ENCODE results near the gene ZMAT3. TPM values are rescaled to one million over a fixed set of nuclear protein-coding genes. Genes with fewer than 3 reads are reported as not detected.

ZMAT3 gene
- total and polyA plus RNA-seq, 2 of the 4 experiments (the other 2 are of a cell fraction) = 11.7 to 14.3 TPM

DNA sequence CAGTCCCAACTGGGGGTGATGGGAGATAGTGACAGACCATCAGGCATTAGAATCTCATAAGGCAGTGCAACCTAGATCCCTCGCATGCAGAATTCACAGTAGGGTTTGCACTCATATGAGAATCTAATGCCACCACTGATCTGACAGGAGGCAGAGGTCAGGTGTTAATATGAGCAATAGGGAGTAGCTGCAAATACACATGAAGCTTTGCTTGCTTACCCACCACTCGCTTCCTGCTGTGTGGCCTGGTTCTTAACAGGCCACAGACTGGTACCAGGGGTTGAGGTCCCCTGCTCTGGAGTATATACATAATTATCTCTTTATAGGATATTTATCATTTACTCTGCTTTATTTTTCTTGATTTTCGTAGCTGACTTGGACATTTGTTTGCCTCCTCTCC lies 36.0 kb upstream of the ZMAT3 start:
- in situ Hi-C loops (cut with MboI; ENCODE audit: low sequenced_read_pairs) (loop anchor here (10.0 kb wide), 1 partner anchor 207 kb away; no protein-coding TSS in a partner anchor), dilution Hi-C loops (cut with HindIII; ENCODE audit: low sequenced_read_pairs, unreplicated experiment) (loop anchor here (25.0 kb wide), 1 partner anchor 180 kb away; no protein-coding TSS in a partner anchor), intact Hi-C loops (cut with micrococcal nuclease) (loop anchor here (5.0 kb wide), 1 partner anchor 40 kb away; the partner anchor contains the start of gene PIK3CA)
- H2BK15ac ChIP-seq (ENCODE audit: low read depth, low read length) = peak overlapping the region; percentile 79; the same call in 2 of the 3 replicates
- H2AFZ ChIP-seq (replicated peaks; ENCODE audit: low read length, poor library complexity) = no peak overlapping the region
- peak overlapping the region; percentile 1; the same call in 1 of the 2 replicates for H4K5ac ChIP-seq (ENCODE audit: low read depth, low read length)
- H2BK5ac ChIP-seq (ENCODE audit: low read depth, low read length, poor library complexity, severe bottlenecking) = peak overlapping the region; percentile 58
- H3K27me3 ChIP-seq (ENCODE audit: control insufficient read depth, insufficient read depth, low read length) = no peaks in the 10 kb centered on the region
- ChIA-PET POLR2A (ENCODE audit: unreplicated experiment) (interaction anchor here (0.6 kb wide), 1 partner anchor 214 kb away, joined by 3 read pairs; no protein-coding TSS in a partner anchor), CTCF (interaction anchor here (0.7 to 1.5 kb wide), 7 partner anchors 9 to 258 kb away, joined by 3 to 5 read pairs (median 3); no protein-coding TSS in a partner anchor)
- H2AK5ac ChIP-seq (ENCODE audit: low read depth, low read length) = peak overlapping the region; percentile 32
- H3K23ac ChIP-seq (ENCODE audit: low read depth, low read length) = no peak overlapping the region
- peak overlapping the region; percentile 81 for H2BK20ac ChIP-seq (ENCODE audit: low read depth, low read length)
- H3K4me3 ChIP-seq (ENCODE audit: insufficient read depth, low read depth, low read length) = no peak overlapping the region
- no peak overlapping the region for H3K27ac ChIP-seq (ENCODE audit: insufficient read depth, low read length)
- H3K9ac ChIP-seq (ENCODE audit: low read depth, low read length) = no peak overlapping the region
- no peak overlapping the region for H2AK9ac ChIP-seq (replicated peaks; ENCODE audit: low read depth, low read length, poor library complexity)
- H3K18ac ChIP-seq (ENCODE audit: low read depth, low read length) = peak overlapping the region; percentile 16; the same call in 1 of the 2 replicates
- H3K4ac ChIP-seq (ENCODE audit: low read depth, low read length) = peak overlapping the region; percentile 86
- H3K56ac ChIP-seq (ENCODE audit: extremely low read depth, insufficient read depth, low read length) = no peak overlapping the region
- ATAC-seq (ENCODE audit: low read depth) (no peak; the same call in 1 of the 2 replicates), DNase-seq (no peak)
- H2BK120ac ChIP-seq (ENCODE audit: low read depth, low read length) = peak overlapping the region; percentile 86
- H3K4me2 ChIP-seq (ENCODE audit: low read depth, low read length) = no peak overlapping the region
- peaks cover 3% of the 10 kb centered on the region; the same call in 1 of the 2 replicates for H3K9me1 ChIP-seq (ENCODE audit: insufficient read depth, low read length)
- H3K79me1 ChIP-seq (ENCODE audit: low read depth in 1 of 2, low read length in 2 of 2) = no peaks in the 10 kb centered on the region; a peak in 1 of 4 replicates
- H4K20me1 ChIP-seq (ENCODE audit: insufficient read depth, low read length) = no peaks in the 10 kb centered on the region
- H3K9me3 ChIP-seq (ENCODE audit: control insufficient read depth, insufficient read depth, low read length) = peaks cover 3% of the 10 kb centered on the region
- H4K8ac ChIP-seq (ENCODE audit: low read depth in 2 of 2, low read length in 2 of 2) = peak overlapping the region in 1 of 2 experiments; percentile 36; a peak in 2 of 4 replicates
- 100% methylated on average over 1 of the region's 3 CpGs; no CpG with 5 or more reads in 1 of the 2 experiments for WGBS, 2 experiments (ENCODE audit: extremely low coverage in 2 of 2, insufficient read length in 1 of 2)
- no peaks in the 10 kb centered on the region for H3K36me3 ChIP-seq (ENCODE audit: control insufficient read depth, insufficient read depth, low read length)
- BruUV-seq (replicated peaks) = no TSS peak
- H3K14ac ChIP-seq (replicated peaks; ENCODE audit: low read depth, low read length) = peak overlapping the region; percentile 50; the same call in 1 of the 2 replicates
- peak overlapping the region; percentile 84; the same call in 1 of the 2 replicates for H4K91ac ChIP-seq (ENCODE audit: insufficient read depth, low read depth, low read length)
- peaks cover 4% of the 10 kb centered on the region for H3K4me1 ChIP-seq (ENCODE audit: control insufficient read depth, insufficient read depth, low read length)
- TF ChIP-seq RAD21 (IDR thresholded peaks at IDR 0.05; ENCODE audit: low read length) (no peak), NFE2L2 (IDR thresholded peaks at IDR 0.05; ENCODE audit: low read depth, low read length) (no peak), CHD1 (IDR thresholded peaks at IDR 0.05; ENCODE audit: low read depth, low read length) (no peak), BHLHE40 (IDR thresholded peaks at IDR 0.05; ENCODE audit: low read depth, low read length) (no peak), MXI1 (IDR thresholded peaks at IDR 0.05; ENCODE audit: borderline replicate concordance, low read depth, low read length) (no peak), RFX5 (IDR thresholded peaks at IDR 0.05; ENCODE audit: low read depth, low read length) (no peak), RCOR1 (IDR thresholded peaks at IDR 0.05; ENCODE audit: insufficient replicate concordance, low read length) (no peak), FOS (IDR thresholded peaks at IDR 0.05; ENCODE audit: low read depth, low read length) (no peak), MAZ (IDR thresholded peaks at IDR 0.05; ENCODE audit: borderline replicate concordance, low read depth, low read length) (no peak), POLR2A (IDR thresholded peaks at IDR 0.05; ENCODE audit: low read depth, low read length) (no peak), MAFK (IDR thresholded peaks at IDR 0.05; ENCODE audit: low read depth, low read length) (no peak), SMC3 (IDR thresholded peaks at IDR 0.05; ENCODE audit: low read depth, low read length) (no peak)
- TF ChIP-seq, protein P1, sequence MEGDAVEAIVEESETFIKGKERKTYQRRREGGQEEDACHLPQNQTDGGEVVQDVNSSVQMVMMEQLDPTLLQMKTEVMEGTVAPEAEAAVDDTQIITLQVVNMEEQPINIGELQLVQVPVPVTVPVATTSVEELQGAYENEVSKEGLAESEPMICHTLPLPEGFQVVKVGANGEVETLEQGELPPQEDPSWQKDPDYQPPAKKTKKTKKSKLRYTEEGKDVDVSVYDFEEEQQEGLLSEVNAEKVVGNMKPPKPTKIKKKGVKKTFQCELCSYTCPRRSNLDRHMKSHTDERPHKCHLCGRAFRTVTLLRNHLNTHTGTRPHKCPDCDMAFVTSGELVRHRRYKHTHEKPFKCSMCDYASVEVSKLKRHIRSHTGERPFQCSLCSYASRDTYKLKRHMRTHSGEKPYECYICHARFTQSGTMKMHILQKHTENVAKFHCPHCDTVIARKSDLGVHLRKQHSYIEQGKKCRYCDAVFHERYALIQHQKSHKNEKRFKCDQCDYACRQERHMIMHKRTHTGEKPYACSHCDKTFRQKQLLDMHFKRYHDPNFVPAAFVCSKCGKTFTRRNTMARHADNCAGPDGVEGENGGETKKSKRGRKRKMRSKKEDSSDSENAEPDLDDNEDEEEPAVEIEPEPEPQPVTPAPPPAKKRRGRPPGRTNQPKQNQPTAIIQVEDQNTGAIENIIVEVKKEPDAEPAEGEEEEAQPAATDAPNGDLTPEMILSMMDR (conservative IDR thresholded peaks at IDR 0.05; ENCODE audit: low read depth, low read length) = no peak
- TF ChIP-seq, protein P2, sequence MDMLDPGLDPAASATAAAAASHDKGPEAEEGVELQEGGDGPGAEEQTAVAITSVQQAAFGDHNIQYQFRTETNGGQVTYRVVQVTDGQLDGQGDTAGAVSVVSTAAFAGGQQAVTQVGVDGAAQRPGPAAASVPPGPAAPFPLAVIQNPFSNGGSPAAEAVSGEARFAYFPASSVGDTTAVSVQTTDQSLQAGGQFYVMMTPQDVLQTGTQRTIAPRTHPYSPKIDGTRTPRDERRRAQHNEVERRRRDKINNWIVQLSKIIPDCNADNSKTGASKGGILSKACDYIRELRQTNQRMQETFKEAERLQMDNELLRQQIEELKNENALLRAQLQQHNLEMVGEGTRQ (IDR thresholded peaks at IDR 0.05; ENCODE audit: low read depth, low read length) = no peak
- TF ChIP-seq, protein P3, sequence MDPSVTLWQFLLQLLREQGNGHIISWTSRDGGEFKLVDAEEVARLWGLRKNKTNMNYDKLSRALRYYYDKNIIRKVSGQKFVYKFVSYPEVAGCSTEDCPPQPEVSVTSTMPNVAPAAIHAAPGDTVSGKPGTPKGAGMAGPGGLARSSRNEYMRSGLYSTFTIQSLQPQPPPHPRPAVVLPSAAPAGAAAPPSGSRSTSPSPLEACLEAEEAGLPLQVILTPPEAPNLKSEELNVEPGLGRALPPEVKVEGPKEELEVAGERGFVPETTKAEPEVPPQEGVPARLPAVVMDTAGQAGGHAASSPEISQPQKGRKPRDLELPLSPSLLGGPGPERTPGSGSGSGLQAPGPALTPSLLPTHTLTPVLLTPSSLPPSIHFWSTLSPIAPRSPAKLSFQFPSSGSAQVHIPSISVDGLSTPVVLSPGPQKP (IDR thresholded peaks at IDR 0.05; ENCODE audit: borderline replicate concordance, low read depth, low read length) = no peak

Data from IMR-90 (cell line).